Ecto neural progenitor cell (in vitro differentiated cells): Measurements from ENCODE around the gene ASTL.
A peak's percentile ranks its signal among the peaks of the same experiment; 100 is the strongest.

Experiments used
- DNase-seq: peaks from one replicate; pipeline ENCODE4 v3.0.0-alpha.2; 2018; ENCODE audit warnings: low spot score

ASTL gene

DNA sequence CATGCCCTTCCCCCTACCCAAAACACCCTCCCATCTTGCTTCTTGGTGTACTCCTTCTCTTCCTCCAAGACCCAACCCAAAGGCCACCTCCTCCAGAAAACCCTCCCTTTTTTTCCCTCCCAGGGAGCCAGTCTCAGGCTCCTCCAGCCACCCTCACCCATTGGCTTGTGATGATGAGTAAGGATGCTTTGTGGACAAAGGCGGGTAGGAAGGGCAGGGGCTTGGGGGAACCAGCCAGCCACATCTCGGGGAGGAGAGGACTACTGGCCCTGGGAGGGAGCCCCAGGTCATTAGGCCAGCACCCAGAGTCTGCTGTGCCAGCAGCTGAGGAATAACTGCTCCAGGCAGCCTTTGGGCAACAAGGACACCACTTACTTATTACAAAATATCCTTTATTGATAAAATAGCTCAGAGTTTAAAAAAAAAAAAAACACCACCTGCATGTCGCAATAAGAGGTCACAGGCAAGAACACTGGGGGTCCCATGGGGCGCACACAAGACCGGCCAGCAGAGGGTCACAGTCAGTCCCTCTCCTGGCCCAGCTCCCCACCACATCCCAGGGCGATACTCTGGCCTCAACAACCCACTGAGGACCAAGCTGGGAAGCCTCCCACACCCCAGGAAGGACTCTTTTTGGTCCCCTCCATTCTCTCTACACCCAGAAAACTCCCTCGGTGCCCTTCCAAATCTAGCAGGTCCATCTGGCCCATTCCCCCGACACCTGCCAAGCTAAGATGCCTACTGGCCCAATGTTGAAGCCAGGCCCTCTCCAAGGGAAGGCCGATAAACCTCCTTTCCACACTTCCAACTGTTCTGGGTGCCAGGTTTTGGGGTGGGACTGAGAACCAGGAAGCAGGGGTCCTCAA, 25.6 kb downstream of the ASTL start:
- no peak for DNase-seq

DNA sequence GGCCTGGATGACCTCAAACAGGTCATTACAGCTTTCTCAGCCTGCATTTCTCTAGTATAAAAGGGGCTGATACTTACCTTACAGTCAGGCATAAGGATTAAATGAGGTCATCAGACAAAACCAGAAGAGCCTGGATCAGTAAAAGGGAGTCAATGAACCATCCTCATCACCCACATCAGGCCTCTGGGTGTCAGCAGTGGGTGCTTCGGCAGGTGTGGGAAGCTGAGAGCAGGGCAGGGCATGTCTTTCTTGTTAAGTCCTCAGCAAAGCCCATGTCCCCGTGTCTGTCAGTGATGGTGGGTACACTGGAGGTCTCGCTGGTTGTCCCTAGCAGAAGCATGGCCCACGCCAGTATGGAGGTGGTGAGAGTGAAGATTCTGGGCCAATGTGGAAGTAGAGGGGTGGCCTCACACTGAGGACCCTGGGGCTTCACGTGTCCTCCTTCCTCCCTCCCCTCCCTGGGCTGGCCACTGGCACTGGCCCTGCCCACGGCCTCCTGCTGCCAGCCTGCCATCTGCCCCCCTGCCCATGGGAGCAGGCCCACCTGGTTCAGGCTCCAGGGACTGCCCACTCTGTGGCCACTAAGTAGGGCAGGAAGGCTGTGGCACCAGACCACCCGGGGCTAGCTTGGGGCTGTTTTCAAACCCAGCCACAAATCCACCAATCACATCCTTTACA, 26.3 kb downstream of the ASTL start:
- no peak for DNase-seq

DNA sequence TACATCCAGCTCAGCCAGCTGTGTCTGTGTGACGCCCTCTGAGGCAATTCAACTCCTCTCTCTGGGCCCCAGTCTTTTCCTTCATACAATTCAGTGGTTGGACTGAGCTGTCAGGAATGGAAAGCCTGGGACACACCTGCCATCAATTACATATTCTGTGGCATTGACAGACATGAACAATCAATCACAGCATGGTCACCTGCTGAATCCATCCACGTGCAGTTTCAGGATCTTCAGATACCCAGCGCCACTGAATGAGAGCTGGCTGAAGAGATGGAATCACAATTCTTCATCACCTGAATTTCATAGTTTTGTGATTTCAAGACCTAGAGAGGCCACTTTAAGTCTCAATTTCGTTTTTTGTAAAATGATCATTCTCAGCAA, 27.1 kb downstream of the ASTL start:
- DNase-seq, result no peak

DNA sequence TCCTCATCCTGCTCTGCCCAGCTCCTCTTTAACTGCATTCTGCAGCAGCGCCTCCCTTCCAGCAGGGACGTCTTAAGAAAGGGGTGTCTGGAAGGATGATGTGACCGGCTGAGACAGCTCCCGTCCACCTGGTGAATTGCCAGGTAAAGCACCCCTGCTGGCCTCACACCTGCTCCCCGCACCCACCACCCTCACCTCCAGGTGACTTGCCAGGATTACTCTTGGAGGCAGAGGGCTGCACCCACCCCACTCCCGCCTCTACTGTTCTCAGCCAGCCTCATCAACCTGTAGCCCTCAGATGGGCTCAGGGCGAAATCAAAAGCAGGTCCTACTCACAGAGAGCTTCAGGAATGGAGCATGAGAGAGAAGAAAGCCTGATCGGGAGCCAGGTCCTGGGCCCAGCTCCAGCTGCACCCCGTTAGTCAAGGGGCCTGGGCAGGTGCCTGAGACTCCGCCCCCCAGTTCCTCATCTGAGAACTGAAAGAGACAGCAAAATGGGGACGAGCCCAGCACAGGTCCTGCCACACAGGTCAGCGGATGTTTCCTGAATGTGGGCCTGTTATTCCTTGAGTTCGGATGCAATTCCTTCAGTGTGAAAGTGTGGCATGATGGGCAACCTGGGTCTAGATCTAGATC, 27.6 kb downstream of the ASTL start:
- no peak for DNase-seq

DNA sequence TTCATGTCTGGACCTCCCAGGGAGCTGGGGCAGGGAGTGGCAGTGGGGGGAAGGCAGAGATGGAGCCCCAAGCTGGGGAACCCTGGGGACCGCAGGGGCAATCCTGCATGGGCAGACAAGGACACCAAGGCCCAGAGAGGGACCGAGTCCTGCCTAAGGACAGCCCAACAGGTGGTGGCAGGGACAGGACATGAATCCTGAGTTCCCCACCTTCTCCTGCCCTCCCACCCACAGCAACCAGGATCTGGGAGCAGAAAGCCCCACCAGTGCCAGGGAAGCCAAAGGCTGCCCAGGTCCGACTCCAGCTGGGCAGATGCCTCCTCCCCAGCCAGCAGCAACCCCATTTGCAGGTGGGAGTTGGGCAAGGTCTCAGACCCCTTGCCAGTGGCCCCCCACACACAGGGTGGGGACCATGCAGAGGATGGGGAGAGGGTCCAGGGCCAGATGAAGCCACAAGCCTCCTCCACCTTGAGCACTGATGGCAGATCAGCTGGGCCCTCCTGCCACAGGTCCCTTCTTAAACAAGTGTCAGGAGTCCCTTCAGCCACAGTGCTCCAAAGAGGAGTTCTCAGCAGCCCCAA, 28.3 kb downstream of the ASTL start:
- no peak for DNase-seq

DNA sequence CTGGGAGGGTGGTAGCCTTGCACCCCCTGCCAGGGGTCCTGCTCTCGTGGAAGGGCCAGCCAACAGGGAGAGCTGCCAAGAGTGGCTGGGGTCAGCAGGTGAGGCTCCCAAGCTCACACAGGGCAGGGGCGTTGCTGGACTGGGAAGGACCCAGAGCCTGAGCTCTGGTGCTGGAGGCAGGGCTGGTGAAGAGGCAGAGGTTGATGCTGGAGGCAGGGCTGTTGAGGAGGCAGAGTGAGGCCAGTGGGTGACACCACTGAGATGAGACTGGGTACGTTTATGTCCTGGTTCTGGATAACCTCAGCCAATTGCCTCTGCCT, 29.0 kb downstream of the ASTL start:
- DNase-seq, result no peak

DNA sequence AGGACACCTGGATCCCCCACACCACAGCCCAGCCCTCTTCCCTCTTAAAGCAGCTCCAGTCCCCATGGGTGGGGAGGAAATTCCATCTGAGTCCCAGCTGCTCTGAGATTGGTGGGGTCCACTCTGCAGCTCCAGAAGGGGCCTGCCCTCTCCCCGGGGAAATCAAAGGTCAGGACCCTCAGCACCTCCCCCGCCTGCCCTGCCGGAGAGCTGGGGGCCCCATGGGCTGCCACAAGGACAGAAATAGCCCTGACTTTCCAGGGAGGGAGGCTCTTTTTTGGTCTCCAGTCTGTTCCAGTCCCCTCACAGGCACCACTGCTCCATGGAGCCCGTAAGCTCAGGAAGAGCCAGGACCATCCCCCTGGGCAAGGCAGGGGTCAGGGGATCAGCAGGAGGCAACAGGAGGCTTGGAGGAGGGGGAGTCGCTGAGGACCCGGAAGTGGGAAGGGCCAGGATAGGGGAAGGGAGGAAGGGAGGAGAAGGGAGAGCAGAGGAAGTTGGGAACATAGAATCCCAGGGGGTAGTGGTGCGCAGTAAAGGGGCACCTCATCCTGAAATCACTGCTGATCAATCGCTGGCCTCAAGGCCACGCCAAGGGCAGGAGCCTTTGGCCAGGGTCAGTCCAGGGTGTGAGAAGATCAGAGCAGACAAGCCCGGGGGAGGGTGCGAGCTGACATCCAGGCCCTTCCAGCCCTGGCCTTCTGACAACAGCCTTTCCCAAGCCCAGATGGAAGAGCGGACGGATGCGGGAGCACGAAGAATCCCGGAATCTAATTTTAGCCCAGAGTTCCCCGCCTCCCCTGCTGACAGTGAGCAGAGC, 29.6 kb downstream of the ASTL start:
- peak; percentile 70 for DNase-seq

DNA sequence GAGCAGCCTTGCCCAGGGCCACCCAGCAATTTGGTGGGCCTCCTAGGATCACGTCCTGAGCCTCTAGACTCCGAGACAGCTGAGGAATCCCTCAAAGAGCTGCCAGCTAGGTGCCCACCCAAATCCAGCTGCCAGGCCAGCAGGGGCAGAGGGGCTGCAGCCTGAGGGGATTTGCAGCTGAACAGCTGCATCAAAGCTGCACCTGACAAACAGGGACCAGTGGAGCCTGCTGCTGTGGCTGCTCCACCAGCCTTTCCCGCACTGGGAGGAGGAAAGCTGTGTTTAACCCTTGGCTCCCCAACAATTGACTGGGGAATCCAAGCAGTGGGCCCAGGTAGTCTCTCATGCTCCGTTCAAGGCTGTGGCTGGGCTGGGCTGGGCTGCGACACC, 30.2 kb downstream of the ASTL start:
- DNase-seq, result no peak

DNA sequence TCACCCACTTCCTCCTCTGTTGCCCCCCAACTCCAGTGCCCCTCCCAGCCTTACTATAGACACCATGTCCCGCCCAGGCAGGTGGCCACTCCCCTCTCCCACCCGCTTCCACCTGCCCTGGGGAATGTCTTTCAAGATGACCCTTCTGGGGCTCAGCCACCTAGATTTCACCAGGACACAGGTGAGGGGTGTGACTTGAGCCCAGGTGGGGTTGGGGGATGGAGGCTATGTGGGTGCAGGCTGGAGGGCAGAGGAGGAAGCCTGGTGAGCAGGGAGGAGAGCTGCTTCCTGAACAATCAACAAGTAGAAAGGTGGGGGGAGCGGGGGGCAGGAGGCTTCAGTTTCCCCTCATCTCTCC, 30.6 kb downstream of the ASTL start:
- no peak for DNase-seq

DNA sequence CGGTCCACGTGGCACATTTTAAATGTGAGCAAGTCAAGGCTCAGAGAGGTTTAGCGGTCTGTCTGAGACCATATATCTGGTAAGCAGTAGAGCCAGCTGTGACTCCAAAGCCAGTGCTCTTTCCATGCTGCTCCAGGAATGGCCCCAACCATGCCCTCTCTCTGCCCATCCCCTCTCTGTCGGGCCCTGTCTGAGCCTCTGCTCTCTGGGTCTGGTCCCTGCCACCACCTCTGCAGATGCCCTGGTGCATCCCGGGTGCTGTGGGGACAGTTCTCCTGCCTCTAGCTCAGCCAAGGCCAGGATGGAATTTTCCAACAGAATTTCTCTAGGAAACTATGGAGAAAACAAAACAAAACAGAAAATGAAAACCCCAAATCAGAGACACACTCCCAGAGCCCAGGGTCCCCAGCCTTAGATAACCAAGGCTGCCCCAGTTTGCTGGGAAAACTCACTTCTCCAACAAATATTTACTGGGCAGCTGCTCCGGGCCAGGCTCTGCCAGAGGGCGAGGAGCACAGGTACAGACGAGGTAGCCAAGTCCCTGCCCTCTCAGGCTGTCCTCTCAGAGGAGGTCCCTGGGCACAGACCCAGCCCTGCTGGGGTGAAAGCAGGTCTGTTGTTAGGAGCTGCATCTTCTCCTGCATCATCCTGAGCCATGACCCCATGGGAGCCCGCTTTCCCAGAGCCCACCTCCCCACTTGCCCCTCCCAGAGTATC, 31.2 kb downstream of the ASTL start:
- DNase-seq, result no peak

DNA sequence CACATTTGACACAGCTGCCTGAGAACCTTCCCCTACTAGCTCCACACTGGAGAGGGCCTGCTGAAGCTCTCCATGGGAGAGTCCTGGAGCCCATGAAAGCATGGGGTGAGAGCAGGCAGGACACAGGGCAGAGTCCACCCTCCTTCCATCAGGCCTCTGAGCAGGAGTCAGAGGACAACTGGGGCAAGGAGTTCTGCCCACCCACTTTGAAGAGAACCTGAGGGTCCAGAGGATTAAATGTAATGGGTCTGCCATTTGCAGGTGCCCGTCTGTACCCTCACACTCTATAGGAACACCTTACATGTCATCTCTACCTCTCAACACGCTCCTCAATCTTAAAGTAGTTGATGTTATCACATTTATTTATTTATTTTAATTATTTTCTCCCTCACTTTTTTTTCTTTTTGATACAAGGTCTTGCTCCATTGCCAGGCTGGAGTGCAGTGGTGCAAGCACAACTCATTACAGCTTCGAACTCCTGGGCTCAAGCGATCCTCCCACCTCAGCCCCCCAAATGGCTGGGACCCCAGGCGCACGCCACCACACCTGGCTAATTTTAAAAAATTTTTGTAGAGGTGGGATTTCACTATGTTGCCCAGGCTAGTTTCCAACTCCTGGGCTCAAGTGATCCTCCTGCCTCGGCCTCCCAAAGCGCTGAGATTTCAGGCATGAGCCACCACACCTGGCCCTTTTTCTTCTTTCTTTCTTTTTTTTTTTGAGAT, 32.1 kb downstream of the ASTL start:
- DNase-seq, result no peak

DNA sequence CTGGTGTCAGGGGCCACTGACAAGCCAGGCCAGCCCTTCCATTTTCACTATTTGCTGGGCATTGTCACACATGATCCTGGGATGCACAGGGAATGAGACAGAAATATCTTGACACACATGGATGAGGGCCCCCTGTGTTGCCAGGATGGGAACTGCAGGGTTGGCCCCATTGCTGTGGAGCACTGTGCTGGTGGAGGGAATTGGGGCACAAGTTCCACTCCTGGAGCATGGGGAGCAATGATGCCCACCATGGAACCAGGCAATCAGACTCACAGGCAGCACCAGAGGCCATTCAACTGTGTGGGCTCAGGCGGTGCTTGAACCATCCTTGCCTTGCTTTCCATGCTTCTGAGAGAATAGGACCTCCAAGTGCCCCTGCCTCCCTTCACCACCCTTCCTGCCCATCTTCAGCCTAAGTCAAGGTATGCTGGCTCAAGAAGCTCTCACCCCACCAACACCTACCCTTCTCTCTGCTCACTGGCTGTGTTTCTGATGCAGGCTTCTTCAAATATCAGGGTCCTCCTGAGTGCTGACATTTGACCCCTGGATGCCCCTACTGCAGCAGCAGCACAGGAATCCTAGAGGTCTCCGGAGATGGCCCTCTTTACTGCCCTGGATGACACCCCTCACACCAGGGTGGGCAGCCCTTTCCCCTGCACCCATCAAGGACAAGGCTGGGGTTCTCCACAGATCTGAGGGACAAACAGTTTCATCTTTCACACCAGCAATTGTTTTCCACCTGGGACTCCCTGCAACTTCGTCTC, 33.0 kb downstream of the ASTL start:
- DNase-seq, result no peak

DNA sequence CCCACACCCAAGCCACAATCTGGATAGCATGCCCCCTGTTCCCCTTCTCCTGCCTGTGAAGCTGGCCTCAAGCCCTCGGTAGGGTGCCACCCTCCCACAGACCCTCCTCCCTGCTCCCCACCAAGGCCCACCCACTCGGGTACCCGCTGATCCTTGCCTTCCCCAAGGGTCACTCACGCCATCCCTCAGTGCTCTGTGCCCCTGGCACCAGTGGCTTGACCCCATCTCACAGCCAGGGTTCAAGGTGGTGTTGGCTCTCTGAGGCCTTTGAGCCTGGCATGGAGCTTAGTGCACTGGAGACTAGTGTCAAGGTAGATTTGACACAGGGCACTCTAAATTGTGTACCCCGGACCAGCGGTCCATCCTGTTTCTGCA, 33.8 kb downstream of the ASTL start:
- no peak for DNase-seq

DNA sequence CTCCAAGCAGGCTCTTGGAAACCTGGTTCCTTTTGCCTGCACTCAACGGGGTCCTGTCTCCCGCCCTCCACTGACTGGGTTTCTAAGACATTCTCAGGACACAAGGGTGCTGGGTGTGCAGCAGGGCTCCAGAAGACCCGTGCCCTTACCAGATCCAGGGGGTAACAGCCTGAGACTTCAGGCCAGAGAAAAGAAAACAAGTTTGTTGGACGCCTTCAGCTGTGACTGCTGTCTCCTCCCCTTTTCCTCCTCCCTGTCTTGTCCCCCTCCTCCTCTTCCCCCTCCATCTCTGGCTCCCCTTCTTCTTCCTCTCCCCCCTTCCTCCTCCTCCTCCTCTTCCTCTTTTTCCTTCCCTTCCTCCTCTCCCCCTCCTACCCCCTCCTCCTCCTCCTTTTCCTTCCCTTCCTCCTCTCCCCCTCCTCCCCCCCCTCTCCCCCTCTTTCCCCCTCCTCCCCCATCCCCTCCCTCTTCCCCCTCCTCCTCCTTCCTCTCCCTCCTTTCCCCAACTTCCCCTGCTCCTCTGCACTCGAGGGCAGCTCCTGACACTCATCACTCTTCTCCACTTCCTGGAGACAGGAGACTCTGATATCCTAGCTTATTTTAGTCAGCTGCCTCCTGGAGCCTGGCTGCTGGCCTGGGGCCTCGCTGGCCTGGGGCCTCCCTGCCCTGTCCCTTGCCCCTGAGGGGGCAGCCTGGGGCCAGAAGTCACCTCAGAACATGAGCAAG, 34.4 kb downstream of the ASTL start:
- peak; percentile 39 for DNase-seq

DNA sequence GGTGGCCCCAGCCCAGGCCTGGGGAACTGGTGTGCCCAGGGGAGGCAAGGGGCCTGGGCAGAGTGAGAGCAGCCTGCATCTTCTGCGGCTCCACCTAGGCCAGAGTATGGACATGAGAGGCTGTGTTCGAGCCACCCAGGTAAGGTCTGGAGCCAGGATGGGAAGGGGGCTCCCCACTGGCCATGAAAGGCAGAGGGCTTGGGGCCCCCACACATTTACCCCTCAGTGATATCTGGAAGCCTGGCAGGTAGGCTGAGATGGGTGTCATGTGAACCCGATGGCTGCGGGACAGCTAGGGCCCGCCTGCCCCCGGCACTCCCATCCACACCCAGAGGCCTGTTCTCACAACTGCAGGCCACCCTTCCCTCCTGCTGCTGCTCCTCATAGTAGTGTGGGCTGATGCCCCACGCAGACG, 35.1 kb downstream of the ASTL start:
- no peak for DNase-seq

DNA sequence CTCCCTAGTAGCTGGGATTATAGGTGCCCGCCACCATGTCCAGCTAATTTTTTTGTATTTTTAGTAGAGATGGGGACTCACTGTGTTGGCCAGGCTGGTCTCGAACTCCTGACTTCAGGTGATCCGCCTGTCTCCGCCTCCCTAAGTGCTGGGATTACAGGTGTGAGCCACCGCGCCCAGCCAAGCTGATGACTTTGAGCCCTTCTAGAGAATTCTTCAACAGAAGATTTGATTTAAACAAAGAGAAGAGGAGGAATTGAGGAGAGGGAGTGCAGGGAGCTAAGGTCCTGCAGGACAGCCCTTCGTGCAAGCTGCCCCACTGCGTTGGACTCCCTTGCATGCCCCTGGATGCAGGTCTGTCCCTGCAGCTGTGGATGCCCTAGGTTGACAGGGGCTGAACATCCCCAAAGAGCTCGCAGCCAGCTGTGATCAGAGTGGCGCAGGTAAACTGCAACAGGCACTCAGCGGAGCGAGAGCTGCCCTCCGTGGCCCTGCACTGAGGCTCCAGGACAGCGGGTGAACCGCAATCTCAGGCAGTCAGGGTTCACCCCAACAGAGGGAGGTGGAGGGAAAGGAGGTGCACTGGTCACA, 35.6 kb downstream of the ASTL start:
- no peak for DNase-seq

DNA sequence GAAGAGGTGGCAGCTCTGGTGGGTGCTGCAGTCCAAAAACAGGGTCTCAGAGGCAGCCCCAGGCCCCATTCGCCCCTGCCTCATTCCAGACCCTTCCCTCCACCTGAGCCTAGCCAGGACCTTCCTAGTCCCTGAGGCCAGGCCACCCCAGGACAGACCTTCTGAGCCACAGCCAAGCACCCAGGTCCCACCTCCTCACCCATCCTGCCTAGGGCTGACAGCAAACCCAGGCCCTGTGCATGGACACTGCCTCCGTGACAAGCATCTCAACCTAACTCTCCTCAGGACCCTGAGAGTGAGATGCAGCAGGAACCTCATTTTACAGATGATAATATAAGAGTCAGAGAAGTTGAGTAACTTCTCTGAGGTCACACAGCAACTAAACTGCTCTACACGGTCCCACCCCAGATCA, 37.4 kb downstream of the ASTL start:
- no peak for DNase-seq

DNA sequence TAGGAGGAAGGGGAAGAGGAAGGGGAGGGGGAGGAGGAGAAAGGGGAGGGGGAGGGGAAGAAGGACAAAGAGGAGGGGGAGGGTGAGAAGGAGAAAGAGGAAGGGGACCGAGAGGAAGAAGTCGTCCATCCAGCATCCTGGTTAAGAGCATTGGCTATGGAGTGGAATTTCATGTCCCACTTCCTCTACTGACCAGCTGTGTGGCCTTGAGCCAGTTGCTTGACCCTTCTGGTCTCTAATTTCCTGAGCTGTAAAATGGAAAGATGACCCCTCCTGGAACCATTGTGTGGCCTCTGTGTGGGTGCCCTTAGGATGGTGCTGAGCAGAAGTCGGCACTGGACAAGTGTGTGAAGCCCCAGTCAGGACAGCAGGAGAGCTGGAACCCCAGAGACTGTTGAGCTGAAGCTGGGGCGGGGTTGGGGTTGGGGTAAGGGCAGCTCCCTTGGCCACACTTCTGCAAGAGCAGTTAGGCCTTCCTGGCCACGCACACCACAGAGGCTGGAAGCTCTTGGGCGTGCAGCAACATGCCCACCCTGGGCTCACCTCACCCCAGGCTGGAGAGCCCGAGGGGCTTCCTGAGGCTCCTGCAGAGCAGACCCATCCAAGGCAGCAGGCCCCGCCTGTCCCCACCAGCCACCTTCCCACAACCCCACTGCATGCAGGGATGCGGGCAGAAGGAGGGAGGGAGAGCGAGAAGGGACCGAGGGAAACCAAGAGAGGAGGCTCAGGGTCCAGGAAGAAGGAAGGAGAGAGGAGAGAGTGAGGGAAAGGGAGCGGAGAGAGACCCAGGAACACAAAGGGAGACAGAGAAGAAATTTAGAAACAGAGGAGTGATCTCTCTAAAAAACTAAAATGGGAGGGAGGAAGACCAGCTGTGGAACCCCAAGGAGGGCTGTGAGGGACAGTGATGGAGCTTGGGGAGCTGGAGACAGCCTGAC, 38.2 kb downstream of the ASTL start:
- no peak for DNase-seq
